Measurements from ENCODE around the gene IKZF3.

- no peak for TF ChIP-seq CTCF (IDR thresholded peaks at IDR 0.05; ENCODE audit: insufficient read depth, low read depth, low read length)
- TF ChIP-seq EZH2 (IDR thresholded peaks at IDR 0.05; ENCODE audit: insufficient read depth, low read length) = no peak
These were observed 34.0 kb upstream of the IKZF3 start for GRCh38 chr17:39898088-39898487.
